Globus pallidus (tissue), 1 donor: Measurements from ENCODE around the gene KRT72.
A peak's percentile ranks its signal among the peaks of the same experiment; 100 is the strongest.
"Not testable (repeated sequence)": the region's sequence is repeated elsewhere in the genome, so short reads cannot be mapped to it uniquely, and the experiment has no call there.

Experiments
- DNase-seq: peaks from one replicate; pipeline ENCODE4 v3.0.0-alpha.2; 2015; ENCODE audit warnings: low spot score

KRT72 gene

DNA sequence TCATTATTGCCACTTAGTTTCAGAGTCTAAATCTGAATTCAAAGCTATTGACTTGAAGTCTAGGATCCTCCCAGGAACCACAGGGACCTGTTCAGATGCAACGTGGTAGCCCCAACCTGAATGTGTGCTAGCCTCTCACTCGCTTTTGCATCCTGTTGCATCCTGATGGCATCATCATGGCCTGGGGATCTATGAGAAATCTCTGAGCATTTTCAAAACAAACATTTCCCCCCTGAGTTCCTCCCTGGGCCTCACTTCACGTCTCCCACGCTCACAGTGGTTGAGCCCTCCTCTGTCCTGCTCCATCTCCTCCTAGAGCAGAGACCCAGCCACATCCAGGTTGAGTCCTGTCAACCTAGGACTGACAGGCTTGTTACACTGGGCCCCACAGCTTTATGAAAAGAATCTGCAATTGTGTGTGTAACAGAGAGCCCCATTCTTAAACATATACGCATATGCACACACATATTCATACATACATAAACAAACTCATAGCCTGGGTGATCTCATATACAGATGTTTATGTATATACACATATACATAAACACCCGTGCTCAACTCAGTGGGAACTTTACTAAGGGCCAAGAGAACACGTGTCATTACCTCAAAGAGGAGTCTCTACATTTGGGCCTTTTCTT, 5.4 kb upstream of the KRT72 start:
- DNase-seq = no peak

DNA sequence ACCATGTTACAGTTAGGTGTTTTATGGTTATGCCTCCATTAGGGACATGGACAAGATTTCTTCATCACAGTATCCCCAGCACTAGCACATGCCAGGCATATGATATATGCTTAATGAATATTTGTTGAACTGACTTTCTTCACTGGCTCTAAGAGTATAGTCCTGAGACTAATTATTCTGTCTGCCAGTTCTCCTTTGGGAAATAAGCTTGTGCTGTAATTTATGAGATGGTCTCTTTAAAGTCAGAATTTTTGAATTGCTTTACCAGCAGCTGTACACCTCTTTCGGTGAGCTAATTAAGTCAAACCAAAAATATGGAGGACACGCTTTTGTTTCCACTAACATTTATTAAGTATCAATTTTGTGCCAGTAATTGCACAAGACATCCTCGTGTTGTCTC, 4.8 kb upstream of the KRT72 start:
- no peak for DNase-seq

DNA sequence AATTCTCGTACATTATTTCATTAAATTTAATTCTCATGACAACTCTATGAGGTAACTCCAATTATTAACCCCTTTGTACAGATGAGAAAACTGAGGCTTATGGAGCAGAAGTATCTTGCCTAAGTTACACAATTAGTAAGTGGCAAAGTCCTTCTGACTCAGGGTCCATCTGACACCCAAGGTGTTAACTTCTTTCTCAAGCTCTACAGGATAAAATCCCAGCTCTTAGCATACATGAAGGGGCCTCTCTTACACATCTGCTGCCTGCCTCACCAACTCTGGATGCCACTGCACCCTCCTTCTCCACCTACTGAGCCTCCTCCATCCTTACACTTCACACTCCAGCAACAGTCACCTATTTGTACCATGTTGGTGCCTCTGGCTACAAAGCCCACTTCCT, 4.3 kb upstream of the KRT72 start:
- DNase-seq = no peak

DNA sequence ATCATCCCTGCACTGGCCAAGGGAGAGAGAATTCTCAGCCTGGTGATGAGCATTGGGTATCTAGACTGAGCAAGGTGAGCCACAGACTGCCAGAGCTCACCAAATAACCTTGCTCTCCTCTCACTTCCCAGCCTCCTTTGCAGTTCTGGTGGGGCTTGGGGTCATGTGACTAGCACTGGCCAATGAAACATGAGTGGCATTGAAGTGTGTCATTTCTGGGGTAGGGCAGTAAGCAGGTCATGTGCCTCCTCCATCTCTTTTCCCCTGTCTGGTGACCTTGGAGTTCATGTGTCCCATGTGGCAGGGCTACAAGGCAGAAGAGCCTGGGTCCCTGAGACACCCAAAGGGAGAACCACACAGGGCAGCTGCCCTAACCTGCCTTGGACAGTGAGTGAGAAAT, 3.6 kb upstream of the KRT72 start:
- no peak for DNase-seq

DNA sequence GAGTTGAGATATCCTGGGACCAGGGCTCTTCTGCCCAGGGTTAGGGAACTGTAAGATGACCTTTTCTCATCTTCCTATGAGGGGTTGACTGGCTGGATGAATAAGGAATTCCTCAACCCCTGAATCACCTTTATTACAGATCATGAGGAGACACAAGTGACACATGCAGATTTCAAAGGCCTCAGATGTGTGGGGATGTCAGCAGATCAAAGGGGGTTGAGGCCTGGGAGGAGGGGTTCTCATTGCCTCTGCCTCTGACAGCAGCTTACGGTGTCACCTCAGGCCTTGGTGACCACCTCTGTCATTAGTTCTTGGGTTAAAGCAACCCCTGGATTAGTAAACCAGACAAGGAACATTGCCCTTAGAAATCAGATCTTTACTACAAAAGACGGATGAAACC, 2.1 kb upstream of the KRT72 start:
- no peak for DNase-seq

DNA sequence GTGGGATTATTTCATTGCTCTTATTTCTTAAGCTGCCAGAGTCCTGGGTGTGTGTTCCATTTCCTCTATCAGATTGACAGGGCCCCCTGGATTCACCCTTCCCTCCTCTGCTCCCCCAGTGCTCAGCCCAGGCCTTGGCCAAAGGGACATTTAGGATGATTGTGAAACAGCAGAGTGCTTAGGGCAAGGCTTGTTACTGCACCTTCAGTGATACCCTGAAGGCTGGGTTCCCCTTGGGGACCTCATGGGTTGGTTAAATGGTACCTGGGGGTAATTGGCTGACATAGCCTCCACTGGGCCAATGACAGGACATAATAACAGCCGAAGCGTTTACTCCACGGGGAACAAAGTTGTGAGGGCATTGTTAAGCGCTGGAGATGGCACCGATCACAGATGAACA, 1.3 kb upstream of the KRT72 start:
- no peak for DNase-seq

DNA sequence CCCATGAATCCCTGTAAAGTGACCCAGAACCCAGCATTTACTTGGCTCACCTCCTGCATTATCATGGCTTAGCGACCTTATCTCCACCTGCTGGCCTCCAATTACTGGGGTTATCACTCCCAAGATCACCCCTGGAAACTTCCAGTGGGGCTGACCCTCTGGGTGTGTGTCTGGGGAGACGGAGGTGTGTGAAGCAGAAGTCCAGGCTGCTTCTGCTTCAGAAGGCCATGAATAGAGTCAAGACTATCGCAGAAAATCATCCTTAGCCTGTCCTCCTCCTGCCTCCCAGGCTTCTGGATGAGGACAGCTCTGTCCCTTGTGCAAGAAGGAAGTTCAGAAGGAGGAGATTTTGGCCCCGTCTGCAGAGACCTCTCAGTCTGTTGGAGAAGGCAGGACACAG, 408 bp upstream of the KRT72 start:
- DNase-seq = no peak

DNA sequence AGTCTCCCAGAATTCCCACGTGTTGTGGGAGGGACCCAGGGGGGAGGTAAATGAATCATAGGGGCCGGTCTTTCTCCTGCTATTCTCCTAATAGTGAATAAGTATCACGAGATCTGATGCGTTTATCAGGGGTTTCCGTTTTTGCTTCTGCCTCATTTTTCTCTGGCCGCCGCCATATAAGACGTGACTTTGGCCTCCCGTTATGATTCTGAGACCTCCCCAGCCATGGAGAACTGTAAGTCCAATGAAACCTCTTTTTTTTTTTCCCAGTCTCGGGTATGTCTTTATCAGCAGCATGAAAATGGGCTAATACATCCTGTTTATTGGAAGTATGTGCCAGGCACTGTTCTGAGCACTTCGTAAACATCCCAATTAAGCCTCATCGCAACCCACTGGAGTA, 788 bp downstream of the KRT72 start:
- DNase-seq = no peak

DNA sequence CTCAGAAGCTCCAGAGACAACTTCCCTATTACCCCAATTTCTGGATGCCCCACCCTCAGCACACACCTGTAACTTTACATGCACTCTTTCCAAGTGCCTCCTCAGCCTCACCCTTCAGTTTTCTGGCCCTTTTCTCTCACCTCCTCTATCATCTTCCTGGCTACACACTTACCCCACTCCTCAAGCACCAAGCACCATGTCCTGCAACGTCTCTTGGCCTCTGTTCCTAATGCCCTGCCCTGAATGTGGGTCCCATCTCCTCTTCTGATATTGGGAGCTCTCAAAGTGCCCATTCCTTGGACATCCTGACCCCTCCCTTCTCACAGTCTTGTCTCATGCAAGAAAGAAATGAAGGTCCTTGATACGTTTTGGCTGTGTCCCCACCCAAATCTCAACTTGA, 1.2 kb downstream of the KRT72 start:
- no peak for DNase-seq

DNA sequence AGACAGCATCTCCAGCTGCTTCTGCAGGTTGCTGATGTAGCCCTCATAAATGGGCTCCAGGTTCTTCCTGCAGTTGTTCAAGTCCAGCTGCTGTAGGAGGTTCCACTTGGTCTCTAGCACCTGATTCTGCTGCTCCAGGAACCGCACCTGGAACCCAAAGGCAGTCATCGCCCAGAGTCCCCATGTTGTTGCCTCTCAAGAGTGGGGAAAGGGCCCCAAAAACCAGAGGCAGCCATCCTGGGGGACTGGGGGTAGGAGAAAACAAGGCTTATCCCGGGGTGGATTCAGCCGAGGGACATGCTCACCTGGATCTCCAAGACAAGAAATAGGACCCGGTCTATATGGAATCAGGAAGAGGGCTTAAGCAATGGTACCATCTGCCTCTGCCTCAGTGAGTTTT, 2.3 kb downstream of the KRT72 start:
- DNase-seq = no peak

DNA sequence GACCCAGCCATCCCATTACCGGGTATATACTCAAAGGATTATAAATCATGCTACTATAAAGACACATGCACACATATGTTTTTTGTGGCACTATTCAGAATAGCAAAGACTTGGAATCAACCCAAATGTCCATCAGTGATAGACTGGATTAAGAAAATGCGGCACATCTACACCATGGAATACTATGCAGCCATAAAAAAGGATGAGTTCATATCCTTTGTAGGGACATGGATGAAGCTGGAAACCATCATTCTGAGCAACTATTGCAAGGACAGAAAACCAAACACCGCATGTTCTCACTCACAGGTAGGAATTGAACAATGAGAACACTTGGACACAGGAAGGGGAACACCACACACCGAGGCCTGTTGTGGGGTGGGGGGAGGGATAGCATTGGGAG, 7.0 kb downstream of the KRT72 start:
- DNase-seq = not testable (repeated sequence)

DNA sequence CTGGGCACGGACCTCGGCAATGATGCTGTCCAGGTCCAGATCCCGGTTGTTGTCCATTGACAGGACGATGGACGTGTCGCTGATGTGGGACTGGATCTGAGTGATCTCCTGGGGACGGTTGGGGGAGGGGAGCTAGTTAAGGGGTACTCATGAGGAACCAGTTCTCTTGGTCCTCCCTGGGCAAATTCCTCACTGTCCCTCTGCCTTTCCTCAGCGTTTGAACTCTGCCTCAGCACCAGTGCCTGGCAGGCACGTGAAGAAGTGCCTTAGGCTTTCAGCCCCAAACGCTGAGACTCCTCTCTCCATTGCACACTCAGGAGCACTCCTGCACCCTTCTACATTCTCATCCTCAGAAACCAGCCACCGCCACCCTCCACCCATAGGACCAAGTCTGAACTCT, 9.7 kb downstream of the KRT72 start:
- DNase-seq = no peak

DNA sequence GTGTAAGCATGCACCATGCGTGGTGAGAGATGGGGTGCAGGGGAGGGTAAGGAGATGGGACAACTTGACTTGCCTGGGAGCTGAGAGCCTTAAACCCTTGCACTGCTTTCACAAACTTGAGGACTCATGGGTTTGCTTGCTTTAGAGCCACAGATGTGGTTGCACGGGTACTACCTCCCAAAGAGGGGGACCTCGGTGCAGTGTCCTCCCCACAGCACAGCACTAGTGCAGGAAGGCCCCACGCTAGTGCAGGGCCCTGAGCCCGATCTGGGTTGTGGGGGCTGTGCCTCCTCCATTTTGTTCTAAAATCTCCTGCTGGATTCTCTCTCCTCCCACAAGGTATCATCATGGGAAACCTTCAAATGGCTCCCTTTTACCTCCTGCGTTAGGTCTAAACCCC, 11.2 kb downstream of the KRT72 start:
- no peak for DNase-seq

DNA sequence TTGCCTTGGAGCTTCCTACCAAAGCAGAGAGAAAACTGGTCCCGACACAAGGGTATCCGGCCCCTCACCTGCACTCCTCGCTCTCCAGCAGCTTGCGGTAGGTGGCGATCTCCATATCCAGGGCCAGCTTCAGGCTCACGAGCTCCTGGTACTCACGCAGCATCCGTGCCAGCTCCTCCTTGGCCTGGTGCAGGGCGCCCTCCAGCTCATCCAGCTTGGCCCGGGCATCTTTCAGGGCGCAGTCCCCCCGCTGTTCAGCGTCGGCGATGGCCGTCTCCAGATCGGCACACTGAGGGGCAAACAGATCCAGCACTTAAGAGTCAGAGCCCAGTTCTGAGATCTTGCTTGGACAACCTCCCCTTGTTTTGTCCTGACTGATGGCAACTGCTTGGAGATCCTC, 13.7 kb downstream of the KRT72 start:
- no peak for DNase-seq

DNA sequence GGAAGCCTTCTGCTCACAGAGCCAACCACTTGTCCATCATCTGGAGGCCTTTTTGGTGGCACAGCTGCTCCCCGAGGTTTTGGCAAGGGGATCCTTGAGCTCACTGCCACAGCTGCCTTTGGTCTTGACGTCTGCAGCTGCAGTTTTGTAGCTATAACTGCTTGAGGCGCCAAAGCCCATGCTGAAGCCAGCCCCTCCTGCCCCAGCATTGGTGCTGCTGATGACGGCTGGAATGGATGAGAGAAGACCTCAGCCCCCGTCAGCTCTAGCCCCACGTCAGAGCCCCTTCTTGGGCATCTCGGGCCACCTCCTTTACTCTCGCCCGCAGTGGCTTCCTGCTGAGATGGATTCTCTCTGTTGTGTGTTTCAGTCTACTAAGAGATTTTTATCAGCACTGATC, 15.3 kb downstream of the KRT72 start:
- DNase-seq = no peak

DNA sequence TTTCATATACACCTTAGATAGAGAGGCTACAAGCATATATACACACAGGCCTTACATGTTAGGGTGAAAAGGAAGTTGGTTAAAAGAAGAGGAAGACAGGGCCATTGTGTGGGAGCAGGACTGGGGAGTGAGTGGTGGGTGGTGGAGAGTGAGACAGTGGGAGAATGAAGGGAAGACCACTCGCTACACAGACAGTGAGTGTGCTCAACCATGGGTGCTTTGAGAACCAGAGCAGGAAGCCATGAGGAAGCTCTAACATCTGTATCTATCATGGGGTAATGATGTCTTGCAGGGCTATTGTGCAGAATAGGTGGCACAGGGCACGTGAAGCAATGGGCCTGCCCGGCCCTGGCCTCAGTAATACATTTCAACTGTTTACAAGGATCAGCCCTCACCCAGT, 16.2 kb downstream of the KRT72 start:
- no peak for DNase-seq

DNA sequence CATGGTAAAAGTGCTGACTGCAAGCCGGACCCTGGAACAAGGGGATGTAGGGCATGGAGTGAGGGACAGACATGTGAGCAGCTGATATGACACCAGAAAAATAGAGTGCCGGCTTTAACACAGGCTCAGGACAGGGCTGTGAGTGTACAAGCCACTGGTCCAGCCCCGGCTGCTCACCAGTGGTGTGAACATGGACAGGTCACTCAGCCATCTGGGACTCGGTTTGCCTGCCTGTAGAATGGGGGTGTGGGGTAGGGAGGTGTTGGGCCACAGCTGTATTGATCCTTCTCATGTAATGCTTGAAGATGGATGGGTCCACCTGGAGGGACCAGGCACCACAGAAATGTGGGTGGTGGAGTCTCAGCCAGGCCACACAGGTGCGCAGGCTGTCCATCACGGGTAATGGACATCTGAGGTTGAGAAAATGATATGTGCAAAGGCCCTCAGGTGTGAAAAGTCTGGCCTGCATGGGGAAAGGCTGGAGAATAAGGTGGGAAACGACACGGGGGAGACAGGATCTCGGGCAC, 17.0 kb downstream of the KRT72 start:
- no peak for DNase-seq

DNA sequence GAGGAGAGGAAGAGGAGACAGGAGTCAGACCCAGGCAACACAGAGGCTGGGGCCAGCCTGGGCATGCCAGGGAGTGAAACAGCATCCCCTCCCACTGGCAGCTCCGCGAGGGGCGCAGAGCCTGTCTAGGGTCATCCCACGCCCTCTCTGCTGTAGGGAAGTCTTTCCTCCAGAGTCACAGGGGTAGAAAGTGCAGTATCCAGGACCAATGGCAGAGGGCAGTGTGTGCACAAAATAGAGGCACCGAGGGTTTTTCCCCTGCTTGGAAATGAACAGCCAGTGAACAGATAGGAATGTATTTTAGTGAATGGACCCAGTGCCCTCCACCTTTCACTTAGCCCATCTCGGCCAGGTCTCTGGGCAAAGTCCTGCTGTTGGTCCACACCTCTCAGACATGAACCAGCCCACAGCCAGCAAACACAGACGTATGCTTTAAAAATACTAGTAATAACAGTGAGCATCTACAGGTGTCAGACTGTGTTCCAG, 18.2 kb downstream of the KRT72 start:
- DNase-seq = peak; percentile 37

DNA sequence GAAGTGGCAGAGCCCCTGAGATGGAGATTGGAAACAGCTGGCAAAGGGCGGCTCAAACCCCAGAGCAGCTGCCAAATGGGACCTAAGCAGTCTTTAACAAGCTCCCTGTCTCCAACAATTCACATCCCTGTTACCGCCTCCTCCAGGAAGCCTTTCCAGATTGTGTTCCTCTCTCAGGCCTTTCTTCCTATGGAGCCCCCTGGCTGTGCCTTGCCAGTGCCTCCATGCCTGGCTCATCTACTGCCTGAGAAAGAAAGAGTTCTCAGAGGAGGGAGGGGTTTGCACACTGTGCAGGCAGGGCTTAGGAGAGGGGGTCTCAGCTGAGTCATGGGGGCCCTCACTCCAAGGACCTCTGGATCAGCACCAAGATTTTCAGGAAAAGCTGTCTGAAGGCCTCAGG, 18.8 kb downstream of the KRT72 start:
- DNase-seq = no peak

DNA sequence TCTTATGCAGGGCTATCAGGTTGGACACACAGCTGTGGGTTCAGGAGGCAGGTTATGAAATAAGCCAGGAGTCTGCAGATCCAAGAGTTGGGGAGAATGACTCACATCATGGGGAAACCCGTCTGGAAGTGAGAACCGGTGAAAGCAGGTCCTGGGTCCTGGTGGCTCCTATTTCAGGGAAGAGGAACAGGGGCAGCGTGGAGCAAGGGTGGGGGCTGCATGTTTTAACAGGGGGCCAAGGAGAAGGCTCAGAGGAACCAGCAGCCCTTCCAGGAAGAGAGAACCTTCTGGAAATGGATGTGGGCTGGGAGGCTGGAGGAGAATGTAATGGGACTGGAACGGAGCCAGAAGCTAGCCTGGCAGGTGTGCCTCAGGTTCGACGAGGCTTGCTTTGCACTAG, 19.8 kb downstream of the KRT72 start:
- DNase-seq = no peak

DNA sequence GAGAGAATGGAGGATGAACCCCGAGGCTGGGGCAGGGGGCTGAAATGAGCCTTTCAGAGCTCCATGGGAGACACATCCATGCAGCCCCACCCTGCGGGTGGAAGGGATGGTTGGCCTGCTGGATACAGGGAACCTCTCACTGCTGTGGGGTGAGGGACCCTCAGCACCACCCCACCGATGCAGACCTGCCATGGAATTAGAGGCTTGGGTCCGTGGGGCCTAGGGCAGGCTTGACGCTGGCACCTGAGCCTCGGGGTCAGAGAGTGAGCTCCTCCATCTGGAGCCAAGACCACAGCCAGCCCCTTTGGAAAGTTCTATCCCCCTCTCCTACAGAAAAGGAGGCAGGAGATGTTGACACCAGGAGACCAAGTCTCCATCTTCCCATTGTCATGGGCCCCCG, 20.2 kb downstream of the KRT72 start:
- no peak for DNase-seq

DNA sequence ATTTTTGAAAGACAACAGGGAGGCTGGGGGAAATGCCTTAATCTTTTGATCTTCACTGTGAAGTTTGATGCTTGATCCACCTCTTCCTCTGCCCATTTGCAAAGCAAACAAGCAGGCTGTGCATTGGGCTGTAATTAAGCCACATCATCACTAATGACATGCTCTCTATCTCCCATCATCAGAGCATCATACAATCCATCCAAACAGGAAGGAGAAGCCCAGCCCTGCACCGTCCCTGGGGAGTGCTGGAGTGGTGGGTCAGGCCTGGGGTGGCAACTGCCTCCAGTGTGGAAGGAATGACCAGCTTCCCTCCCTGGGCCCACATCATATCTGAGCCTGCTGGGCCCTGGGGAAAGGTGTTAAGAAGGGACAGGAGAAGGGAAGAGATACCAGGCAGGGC, 20.8 kb downstream of the KRT72 start:
- no peak for DNase-seq

DNA sequence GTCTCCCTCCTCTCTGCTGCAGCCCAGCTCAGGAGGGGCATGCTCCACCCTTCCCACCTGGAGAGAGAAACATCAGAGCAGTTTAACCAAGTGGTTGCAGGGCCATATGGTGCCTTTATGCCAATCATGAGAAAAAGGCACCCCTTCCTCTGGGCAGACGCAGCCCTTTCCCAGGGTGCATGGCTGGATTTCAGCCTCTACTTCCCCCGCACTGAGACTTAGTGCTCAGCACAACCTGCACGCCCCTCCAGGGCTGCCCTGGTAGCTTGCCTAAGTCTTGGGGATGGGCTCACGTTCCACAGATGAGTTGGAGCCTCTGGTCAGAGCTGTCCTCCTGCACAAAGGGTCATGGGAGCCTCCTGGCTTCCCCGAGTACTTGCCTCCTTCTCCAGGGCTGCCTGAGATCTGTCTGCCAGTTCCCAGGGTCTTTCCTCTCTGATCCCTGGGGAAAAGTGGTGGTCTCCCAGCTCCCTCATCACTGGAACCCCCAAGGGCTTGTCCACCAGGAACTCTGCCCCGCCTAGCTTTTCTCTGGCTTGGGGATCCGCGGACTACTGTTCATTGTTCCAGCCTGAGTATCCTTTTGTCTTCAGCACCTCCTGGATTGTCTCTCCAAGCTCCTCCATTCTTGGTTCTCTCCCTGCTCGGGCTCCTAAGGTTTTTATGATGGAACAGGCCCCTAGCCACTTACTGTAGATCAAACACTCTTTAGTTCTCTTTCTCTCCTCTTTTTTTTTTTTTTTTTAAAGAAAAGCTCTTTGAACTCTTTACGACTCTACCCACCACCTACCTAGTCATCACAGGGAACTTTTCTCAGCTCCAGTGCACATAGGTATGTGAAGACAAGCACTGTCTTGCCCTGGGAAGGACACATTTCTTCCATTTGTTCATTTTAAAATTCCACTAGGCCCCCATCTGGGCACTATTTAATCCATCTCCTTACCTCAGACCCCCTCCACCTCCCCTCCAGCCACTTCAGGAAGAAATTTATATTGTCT, 21.5 kb downstream of the KRT72 start:
- DNase-seq = no peak
